WTC11 (cell line): ENCODE data around the gene ZNF827.

Experiments
- E2F4 ChIP-seq: sonication (generic); formaldehyde crosslinking; IDR thresholded peaks from 2 replicates; pipeline ENCODE4 v1.8.1; 2022; ENCODE audit warnings: low read depth, mild to moderate bottlenecking, moderate library complexity, missing genetic modification reagents, borderline replicate concordance
- FOXP1 ChIP-seq: sonication (generic); formaldehyde crosslinking; IDR thresholded peaks from 2 replicates; pipeline ENCODE4 v1.8.0; 2022; ENCODE audit warnings: missing genetic modification reagents, mild to moderate bottlenecking, moderate library complexity, borderline replicate concordance
- IRF1 ChIP-seq: sonication (generic); formaldehyde crosslinking; IDR thresholded peaks from 2 replicates; pipeline ENCODE4 v1.8.0; 2023; ENCODE audit warnings: missing genetic modification reagents
- IRF2 ChIP-seq: sonication (generic); formaldehyde crosslinking; IDR thresholded peaks from 2 replicates; pipeline ENCODE4 v1.8.0; 2022; ENCODE audit warnings: low read depth, missing genetic modification reagents, borderline replicate concordance
- NFE2L1 ChIP-seq: sonication (generic); formaldehyde crosslinking; IDR thresholded peaks from 2 replicates; pipeline ENCODE4 v1.8.1; 2023; ENCODE audit warnings: missing genetic modification reagents
- SMAD3 ChIP-seq: sonication (generic); formaldehyde crosslinking; IDR thresholded peaks from 2 replicates; pipeline ENCODE4 v1.8.0; 2022; ENCODE audit warnings: missing genetic modification reagents, mild to moderate bottlenecking, borderline replicate concordance
- SMAD4 ChIP-seq: sonication (generic); formaldehyde crosslinking; IDR thresholded peaks from 2 replicates; pipeline ENCODE4 v1.8.0; 2022; ENCODE audit warnings: mild to moderate bottlenecking, missing genetic modification reagents
- USF1 ChIP-seq: sonication (generic); formaldehyde crosslinking; IDR thresholded peaks from 2 replicates; pipeline ENCODE4 v1.8.0; 2022; ENCODE audit warnings: mild to moderate bottlenecking, missing genetic modification reagents
- ZNF416 ChIP-seq: fragments of 250-450 bp; sonication (Bioruptor Pico); IDR thresholded peaks from 2 replicates; pipeline ENCODE4 v1.9.0; 2021; ENCODE audit warnings: mild to moderate bottlenecking, inconsistent platforms
- TF ChIP-seq, protein P1 (sequence below): fragments of 250-450 bp; sonication (Bioruptor Pico); IDR thresholded peaks from 2 replicates; pipeline ENCODE4 v2.1.2; 2022; ENCODE audit warnings: mild to moderate bottlenecking, moderate library complexity
- TF ChIP-seq, protein P2 (sequence below): fragments of 200-600 bp; IDR thresholded peaks from 2 replicates; pipeline ENCODE4 v1.8.0; 2022; ENCODE audit warnings: antibody characterized with exemption
- TF ChIP-seq, protein P3 (sequence below): sonication (generic); formaldehyde crosslinking; IDR thresholded peaks from 2 replicates; pipeline ENCODE4 v1.8.0; 2022; ENCODE audit warnings: mild to moderate bottlenecking, missing genetic modification reagents
- TF ChIP-seq, protein P4 (sequence below): sonication (generic); formaldehyde crosslinking; IDR thresholded peaks from 2 replicates; pipeline ENCODE4 v1.8.0; 2022; ENCODE audit warnings: mild to moderate bottlenecking, missing genetic modification reagents
- TF ChIP-seq, protein P5 (sequence below): sonication (generic); formaldehyde crosslinking; IDR thresholded peaks from 2 replicates; pipeline ENCODE4 v1.8.1; 2023; ENCODE audit warnings: mild to moderate bottlenecking, moderate library complexity, missing genetic modification reagents

GRCh38 chr4:145786261-145786660, 152.4 kb downstream of the ZNF827 start:
- no peak for TF ChIP-seq USF1 (CRISPR knock-in tag)
- TF ChIP-seq NFE2L1 (CRISPR knock-in tag): no peak
- TF ChIP-seq, protein P1, sequence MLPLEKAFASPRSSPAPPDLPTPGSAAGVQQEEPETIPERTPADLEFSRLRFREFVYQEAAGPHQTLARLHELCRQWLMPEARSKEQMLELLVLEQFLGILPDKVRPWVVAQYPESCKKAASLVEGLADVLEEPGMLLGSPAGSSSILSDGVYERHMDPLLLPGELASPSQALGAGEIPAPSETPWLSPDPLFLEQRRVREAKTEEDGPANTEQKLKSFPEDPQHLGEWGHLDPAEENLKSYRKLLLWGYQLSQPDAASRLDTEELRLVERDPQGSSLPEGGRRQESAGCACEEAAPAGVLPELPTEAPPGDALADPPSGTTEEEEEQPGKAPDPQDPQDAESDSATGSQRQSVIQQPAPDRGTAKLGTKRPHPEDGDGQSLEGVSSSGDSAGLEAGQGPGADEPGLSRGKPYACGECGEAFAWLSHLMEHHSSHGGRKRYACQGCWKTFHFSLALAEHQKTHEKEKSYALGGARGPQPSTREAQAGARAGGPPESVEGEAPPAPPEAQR (CRISPR knock-in tag): no peak
- TF ChIP-seq, protein P2, sequence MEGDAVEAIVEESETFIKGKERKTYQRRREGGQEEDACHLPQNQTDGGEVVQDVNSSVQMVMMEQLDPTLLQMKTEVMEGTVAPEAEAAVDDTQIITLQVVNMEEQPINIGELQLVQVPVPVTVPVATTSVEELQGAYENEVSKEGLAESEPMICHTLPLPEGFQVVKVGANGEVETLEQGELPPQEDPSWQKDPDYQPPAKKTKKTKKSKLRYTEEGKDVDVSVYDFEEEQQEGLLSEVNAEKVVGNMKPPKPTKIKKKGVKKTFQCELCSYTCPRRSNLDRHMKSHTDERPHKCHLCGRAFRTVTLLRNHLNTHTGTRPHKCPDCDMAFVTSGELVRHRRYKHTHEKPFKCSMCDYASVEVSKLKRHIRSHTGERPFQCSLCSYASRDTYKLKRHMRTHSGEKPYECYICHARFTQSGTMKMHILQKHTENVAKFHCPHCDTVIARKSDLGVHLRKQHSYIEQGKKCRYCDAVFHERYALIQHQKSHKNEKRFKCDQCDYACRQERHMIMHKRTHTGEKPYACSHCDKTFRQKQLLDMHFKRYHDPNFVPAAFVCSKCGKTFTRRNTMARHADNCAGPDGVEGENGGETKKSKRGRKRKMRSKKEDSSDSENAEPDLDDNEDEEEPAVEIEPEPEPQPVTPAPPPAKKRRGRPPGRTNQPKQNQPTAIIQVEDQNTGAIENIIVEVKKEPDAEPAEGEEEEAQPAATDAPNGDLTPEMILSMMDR: no peak
- TF ChIP-seq, protein P3, sequence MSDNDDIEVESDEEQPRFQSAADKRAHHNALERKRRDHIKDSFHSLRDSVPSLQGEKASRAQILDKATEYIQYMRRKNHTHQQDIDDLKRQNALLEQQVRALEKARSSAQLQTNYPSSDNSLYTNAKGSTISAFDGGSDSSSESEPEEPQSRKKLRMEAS (CRISPR knock-in tag): no peak
- no peak for TF ChIP-seq SMAD4 (CRISPR knock-in tag)
- TF ChIP-seq ZNF416: no peak
- TF ChIP-seq FOXP1 (CRISPR knock-in tag): no peak
- TF ChIP-seq, protein P4, sequence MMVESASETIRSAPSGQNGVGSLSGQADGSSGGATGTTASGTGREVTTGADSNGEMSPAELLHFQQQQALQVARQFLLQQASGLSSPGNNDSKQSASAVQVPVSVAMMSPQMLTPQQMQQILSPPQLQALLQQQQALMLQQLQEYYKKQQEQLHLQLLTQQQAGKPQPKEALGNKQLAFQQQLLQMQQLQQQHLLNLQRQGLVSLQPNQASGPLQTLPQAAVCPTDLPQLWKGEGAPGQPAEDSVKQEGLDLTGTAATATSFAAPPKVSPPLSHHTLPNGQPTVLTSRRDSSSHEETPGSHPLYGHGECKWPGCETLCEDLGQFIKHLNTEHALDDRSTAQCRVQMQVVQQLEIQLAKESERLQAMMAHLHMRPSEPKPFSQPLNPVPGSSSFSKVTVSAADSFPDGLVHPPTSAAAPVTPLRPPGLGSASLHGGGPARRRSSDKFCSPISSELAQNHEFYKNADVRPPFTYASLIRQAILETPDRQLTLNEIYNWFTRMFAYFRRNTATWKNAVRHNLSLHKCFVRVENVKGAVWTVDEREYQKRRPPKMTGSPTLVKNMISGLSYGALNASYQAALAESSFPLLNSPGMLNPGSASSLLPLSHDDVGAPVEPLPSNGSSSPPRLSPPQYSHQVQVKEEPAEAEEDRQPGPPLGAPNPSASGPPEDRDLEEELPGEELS (CRISPR knock-in tag): no peak
- TF ChIP-seq, protein P5, sequence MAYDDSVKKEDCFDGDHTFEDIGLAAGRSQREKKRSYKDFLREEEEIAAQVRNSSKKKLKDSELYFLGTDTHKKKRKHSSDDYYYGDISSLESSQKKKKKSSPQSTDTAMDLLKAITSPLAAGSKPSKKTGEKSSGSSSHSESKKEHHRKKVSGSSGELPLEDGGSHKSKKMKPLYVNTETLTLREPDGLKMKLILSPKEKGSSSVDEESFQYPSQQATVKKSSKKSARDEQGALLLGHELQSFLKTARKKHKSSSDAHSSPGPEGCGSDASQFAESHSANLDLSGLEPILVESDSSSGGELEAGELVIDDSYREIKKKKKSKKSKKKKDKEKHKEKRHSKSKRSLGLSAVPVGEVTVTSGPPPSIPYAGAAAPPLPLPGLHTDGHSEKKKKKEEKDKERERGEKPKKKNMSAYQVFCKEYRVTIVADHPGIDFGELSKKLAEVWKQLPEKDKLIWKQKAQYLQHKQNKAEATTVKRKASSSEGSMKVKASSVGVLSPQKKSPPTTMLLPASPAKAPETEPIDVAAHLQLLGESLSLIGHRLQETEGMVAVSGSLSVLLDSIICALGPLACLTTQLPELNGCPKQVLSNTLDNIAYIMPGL (CRISPR knock-in tag): no peak
- no peak for TF ChIP-seq IRF2
- no peak for TF ChIP-seq IRF1 (CRISPR knock-in tag)
- no peak for TF ChIP-seq SMAD3 (CRISPR knock-in tag)
- TF ChIP-seq E2F4: no peak
